ENCODE data around the gene TMEM94.

TMEM94 gene

DNA sequence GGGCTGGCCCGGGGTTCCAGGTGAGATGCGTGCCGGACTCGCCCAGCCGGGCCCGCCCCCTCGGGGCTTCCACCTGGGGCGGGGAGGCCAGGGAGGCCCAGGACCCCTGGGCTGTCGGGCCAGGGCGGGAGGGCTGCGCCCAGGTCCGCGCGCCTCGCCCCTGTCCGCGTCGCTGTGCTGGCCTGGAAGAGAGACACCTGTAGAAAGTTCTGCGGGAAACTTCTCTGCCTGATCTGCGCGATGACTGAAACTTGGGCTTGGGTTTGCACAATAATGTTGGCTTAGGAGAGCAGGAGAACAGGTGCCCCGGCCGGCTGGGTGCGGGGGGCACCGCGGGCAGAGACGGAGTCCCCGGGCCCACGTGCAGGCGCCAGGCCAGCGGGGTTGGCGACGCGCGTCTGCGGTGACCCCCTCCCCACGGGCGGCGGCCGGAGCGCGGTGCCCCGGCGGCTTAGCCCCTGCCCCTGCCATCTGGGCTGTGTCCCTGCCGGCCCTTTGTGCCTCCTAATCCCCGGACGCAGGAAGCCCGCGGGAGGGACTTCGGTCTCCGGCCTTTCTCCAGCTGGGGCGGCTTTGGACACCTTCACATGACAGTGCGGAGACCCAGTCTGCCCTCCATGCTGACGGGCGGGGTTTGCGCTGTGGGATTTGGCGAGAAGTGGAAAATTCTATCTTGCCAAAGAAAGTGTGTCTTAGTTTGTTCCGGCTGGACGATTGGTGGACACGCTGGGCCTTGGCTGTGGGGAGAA lies 69.5 kb downstream of the TMEM94 start:
- no peak for DNase-seq (ENCODE audit: low read depth in 2 of 2)

DNA sequence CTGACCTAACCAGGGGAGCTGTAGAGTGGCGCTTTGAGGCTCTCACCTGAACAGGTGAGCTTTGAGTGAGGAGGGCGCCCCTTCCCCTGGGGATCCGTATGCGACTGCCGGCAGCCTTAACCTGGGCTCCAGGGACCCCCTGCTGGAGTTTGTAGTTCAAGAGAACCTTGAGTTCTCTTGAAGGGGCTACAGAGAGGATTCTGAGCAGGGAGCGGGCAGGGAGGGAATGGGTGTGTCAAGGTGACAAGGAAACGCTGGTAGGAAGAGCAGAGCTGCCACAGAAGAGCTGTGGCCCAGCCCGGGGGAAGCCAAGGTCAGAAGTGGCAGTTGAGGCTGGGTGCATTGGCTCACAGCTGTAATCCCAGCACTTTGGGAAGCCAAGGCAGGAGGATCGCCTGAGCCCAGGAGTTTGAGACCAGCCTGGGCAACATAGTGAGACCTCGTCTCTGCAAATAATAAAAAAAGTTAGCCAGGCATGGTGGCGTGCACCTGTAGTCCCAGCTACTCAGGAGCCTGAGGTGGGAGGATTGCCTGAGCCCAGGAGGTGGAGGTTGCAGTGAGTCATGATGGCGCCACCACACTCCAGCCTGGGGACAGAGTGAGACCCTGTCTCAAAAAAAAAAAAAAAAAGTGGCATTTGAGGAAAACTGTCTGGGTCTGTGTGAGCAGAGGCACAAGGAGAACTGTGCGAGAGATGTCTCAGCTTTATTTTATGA lies 70.3 kb downstream of the TMEM94 start:
- no peak for DNase-seq (ENCODE audit: low read depth in 2 of 2)

DNA sequence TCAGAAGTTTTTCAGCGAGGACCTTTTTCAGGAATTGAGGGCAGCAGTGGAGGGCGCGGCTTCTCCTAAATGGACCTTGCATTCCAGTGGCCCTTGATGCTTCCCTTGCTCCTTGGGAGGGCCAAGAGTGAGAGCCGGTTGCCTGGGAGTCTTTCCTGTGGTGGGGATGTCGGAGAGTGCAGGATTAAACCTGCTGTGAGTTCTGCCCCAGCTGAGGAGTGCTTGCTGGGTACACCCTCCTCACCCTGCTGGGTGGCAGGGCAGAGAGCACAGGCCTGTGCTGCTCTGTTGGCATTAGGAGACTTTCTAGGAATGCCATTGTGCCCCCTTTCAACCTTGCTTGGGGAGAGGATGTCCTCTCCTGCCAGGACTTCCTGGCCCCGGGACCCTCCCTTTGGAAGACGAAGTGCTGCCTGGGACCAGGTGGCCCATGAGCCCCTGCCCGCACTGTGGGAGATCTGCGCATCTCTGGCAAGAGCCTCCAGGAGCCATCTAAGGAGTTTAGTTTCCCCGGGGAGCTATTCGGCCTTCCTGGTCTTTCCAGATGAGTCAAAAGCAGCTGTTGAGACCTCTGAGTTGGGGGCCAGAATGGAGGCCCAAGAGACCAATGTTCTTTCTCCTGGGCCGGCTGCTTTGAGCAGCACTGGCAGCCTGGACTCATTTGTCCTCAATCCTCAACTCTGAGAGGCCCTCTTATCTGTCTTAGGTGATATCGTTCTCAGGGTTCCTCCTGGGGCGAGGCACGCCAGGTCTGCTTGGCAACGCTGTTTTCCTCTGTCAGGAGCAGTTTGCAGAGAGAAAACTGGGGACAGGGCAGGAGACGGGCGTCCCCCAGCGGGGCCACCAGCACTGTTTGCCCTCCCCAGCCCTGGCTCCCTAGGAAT lies 74.6 kb downstream of the TMEM94 start:
- DNase-seq (ENCODE audit: low read depth in 2 of 2): no peak

DNA sequence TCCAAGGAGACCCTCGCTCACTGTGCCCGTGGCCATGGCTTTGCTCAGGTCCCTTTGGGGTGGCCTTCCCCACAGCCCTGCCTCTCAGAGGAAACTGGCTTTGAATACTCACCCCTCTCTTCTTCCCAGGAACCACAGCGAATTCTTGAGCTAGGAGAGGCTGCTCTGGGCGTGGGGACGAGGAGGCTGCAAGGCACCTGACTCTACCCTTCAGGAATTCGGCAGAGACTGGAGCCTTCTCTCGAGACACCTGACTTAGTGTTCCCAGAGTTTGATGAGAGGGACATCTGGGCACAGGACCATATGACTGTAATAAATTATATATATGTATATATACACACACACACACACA lies 75.3 kb downstream of the TMEM94 start:
- no peak for DNase-seq (ENCODE audit: low read depth in 2 of 2)

DNA sequence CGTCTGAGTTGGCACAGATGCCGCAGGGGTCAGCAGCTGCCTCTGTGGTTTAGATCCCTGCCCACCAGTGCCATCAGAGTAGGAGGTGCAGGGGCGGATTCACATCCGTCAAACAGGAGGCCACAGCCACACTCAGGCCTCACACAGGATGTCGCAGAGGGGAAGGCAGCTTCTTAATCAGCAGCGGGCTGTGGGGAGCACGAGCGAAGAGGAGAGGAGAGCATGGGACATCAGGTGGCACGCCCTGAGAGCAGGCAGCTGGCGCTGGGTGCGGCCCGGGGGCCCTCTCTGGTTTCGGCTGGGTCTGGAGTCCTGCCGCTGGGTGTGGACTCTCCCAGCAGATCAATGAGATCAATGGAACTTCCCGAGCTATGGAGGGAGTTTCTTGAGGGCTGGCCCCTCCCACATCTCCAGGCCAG lies 78.7 kb downstream of the TMEM94 start:
- no peak for DNase-seq (ENCODE audit: low read depth in 2 of 2)

DNA sequence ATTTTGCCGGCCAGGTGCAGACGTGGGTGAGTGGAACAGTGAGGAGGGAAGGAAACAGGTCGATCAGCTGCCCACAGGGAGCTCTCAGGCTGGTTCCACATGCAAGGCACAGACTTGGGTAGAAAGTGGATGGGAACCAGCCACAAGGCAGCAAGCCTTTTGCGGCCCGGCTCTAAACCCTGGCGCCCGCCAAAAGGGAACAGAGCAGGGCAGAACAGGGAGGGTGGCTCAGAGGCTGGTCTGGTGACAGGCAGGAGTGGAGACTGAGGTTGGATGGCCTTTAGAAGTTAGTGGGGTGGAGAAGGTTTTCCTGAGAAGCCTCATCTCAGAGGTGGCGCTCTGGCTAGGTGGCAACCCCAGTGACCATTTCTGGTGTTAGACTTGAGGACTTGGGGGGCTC lies 79.4 kb downstream of the TMEM94 start:
- DNase-seq (ENCODE audit: low read depth in 2 of 2): no peak

DNA sequence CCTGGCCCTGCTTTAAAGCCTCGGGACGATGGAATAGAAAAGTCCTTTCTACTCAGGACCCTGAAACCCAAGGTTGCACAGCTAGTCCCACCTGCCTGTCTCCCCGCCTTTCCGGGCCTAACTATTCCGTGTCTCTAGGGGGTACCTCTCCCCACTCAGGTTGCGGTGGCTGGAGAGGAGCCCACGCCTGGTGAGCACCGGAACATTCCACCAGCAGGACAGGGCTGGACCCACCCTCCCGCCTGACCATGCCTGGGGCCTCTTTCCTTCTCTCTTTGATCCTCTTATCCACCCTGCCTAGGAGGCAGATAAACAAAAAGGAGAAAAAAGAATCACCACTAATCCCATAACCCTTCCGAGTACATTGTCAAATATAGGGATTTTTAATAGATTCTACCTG lies 79.9 kb downstream of the TMEM94 start:
- DNase-seq (ENCODE audit: low read depth in 2 of 2): no peak

DNA sequence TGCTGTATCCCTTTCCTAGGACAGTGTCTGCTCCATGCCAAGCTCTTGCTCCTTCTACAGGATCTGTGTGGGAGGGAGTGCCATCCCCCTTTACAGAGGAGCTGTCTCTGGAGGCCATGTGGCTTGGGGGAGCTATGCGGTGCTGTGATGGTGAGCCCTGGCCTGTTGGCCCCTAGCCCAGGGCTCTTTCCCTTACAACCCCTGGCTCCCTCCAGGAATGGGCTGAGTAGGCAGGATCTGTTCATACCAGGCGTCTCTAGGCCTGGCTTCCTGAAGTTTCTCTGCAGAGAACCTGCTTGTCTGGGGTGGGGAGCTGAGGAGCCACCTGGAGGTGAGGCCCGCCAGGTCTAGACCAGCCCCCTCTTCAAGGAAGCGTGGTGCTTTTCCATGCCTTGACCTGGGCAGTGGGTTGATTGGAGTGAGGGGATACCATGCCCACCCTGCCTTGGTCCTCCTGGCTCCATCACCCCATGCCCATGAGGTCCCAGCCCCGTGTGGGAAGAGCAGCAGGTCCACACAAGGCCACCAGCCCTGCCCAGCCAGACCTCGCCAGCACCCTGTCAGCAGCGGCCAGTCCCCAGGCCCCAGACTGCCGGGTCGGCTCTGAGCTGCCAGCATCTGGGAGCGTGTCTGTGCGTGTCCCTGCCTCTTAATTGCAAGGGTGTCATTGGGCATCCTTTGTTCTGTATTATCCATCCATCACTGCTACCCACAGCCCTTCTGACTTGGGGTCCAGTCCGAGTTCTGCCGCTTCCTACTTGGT lies 83.7 kb downstream of the TMEM94 start:
- no peak for DNase-seq (ENCODE audit: low read depth in 2 of 2)

DNA sequence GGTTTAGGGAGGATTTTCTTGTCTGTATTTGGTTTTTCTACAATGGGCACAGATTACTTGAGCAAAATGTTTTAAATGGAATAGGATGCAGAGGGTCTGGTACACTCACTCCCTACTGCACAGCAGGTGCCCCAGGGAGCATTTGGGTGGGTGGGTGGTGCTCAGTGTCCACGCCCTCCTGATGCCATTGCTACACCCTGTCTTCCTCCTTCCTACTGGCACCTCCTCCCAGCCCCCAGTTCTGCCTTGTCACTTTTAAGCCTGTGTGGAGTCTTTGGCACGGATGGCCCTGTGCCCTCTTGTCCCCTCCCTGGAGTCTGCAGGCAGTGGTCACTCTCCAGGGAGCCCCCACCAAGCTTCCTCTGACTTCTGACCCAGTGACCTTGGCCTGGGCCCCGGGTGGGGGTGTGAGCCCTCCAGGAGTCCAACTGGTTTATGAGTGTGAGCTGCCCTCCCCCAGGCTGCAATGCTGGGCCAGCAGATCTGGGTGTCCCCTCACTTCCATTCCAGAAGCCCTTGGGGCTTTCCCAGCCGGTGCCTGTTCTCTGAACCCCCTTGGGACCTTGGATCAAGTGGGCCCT lies 84.6 kb downstream of the TMEM94 start:
- no peak for DNase-seq (ENCODE audit: low read depth in 2 of 2)

DNA sequence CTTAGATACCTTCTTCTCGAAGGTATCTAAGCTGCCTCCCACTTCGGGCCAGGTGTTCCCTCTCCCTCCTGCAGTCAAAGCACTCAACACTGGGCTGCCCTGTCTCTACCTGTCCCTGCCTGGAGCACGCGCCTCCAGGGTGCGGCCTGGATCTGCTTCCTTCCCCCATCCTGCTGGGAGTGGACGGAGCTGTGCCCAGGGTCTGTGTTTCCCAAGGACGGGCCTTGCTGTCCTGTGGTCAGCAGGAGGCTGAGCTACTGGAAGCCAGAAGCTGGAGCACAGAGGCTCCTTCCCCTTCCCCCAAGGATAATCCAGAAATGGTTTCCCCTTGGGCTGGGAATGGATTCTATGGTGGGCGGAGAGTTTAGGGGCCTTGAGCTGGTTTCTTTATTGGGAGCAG lies 85.8 kb downstream of the TMEM94 start:
- no peak for DNase-seq (ENCODE audit: low read depth in 2 of 2)

DNA sequence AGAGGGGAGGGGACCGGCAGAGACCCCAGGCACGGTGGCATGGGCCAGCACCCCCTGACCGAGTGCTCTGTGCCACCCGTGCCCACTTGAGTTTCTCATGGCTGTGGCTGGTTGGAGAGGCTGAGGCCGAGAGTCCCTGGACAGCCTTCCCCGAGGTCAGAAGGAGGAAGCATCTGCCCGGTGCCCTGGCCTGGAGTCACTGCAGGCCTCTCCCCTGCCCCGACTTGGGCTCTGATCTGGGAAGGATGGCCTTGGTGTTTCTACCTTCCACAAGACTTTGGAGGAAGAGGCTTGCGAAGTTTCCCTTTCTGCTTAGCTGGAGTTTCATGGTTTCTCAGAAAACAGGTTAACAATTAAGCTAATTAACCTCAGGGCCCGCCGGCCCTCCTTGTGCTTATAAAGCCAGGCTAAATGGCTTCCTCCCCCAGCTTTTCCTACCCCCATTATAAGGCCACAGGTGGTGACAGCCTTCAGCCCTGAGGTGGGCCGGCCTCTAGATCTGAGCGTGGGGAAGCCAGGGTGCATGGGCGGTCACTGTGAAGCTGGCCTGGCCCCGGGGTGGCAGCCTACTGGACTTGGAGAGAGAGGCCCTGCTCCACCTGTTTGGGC lies 86.4 kb downstream of the TMEM94 start:
- DNase-seq (ENCODE audit: low read depth in 2 of 2): no peak

DNA sequence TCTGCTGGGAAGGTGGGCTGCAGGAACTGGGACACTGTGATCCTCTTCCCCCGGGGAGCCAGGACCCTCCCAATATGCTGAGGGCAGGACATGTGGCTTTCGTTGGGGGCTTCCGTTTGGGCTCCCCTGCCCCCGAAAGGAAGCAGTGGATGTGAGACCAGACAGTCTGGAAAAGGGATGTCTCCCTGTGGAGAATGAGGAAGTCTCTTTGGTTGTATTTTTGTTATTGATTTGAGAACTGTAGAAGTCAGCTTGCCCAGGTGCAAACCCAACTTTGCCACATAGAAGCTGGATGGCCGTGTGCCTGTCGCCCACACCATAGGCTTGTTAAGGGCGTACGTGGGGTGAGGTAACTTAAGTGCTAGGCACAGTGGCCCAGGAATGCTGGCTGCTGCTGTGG lies 87.8 kb downstream of the TMEM94 start:
- no peak for DNase-seq (ENCODE audit: low read depth in 2 of 2)

DNA sequence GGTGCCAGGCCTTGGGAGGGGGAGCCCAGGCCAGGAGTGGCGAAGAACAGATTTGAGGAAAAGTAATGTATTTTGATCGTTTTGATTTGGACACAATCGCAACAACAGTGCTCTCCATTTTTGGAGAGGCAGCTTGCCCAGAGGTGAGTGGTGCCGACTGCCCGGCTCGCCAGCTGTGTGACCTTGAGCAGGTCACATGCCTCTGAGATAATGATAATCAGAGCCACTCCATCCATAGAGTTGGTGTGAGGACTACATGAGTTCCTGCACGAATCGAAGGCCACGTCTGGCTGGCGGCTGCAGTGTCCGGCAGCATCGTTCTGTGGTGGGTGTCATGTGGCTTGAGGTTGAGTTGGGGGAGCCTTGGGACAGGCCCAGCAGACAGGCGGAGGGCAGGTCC lies 89.7 kb downstream of the TMEM94 start:
- DNase-seq (ENCODE audit: low read depth in 2 of 2): no peak

DNA sequence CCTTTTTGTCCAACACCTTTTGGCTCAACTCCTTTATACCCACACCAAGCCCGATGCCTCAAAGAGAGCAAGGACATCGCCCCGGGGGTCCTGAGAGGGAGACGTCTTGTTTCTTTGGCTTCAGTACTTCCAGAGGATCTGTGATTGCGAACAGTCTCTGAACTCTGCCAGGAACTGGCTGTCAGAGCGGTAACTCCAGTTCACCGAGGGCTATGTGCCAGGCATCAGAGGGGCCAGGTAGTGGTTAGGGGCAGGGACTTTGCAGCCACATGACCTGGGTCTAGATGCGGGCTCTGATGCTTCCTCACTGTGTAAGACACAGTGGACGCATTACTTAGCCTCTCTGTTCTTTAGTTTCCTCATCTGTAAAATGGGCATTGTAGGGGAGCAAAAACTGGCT lies 90.7 kb downstream of the TMEM94 start:
- DNase-seq (ENCODE audit: low read depth in 2 of 2): no peak

DNA sequence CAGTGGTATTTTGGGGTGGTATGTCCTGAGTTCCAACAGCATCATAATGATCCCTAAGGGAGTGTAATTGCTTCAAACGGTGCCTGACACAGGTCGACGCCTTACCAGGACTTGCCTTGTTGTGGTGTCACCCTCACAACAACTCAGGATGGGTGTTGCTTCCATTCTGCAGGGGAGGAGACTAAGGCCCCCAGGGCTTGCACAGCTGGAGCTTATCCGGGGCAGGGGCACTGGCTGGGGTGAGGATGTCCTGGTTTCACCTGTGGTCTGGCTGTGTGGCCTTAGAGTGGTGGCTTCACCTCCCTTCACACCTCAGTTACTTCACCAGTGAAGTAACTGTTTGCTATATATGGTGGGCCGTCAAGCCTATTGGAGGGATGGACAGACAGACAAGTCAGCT lies 92.4 kb downstream of the TMEM94 start:
- DNase-seq (ENCODE audit: low read depth in 2 of 2): no peak

All from stimulated activated CD4-positive, alpha-beta T cell treated with anti-CD3 and anti-CD28 coated beads, Interleukin-1b, Interleukin-23, amount 100 ng/mL, for 1 hour (primary cell).